HG02571 (cell line): ENCODE data around the gene ZNF605.
"Not testable (repeated sequence)": the region's sequence is repeated elsewhere in the genome, so short reads cannot be mapped to it uniquely, and the experiment has no call there.

Experiments used
- ATAC-seq: cut with Tn5 transposase; IDR thresholded peaks from one replicate; pipeline ENCODE4 v1.9.1; 2021; ENCODE audit warnings: mild to moderate bottlenecking, moderate library complexity; ENCODE audit not compliant: unreplicated experiment

ZNF605 gene

GRCh38 chr12:132908145-132909029, 47.7 kb downstream of the ZNF605 start:
- ATAC-seq, result peak; percentile 91

- not testable (repeated sequence) for ATAC-seq
Observed at GRCh38 chr12:132907789-132908144, 48.3 kb downstream of the ZNF605 start.

- no peak for ATAC-seq
Observed at GRCh38 chr12:132907216-132907615, 48.9 kb downstream of the ZNF605 start.

- no peak for ATAC-seq
Observed at GRCh38 chr12:132904718-132905328, 51.3 kb downstream of the ZNF605 start.

- no peak for ATAC-seq
Observed at GRCh38 chr12:132899033-132899432, 57.1 kb downstream of the ZNF605 start.

- ATAC-seq, result no peak
Observed at GRCh38 chr12:132888852-132889251, 67.3 kb downstream of the ZNF605 start.

- ATAC-seq, result peak; percentile 98
Observed at GRCh38 chr12:132887513-132888351, 68.4 kb downstream of the ZNF605 start, which contains the start of gene CHFR. TSS of gene CHFR (minus strand) at chr12:132887605. CDS start at chr12:132887328, 277 bp downstream.

- ATAC-seq, result peak; percentile 29
Observed at GRCh38 chr12:132886529-132887477, 69.3 kb downstream of the ZNF605 start.

GRCh38 chr12:132881818-132882217, 74.3 kb downstream of the ZNF605 start:
- ATAC-seq, result no peak

- not testable (repeated sequence) for ATAC-seq
Observed at GRCh38 chr12:132874620-132875019, 81.5 kb downstream of the ZNF605 start.

- no peak for ATAC-seq
Observed at GRCh38 chr12:132874175-132874574, 81.9 kb downstream of the ZNF605 start.

- ATAC-seq, result no peak
Observed at GRCh38 chr12:132873724-132874123, 82.4 kb downstream of the ZNF605 start.

- ATAC-seq, result no peak
Observed at GRCh38 chr12:132872975-132873421, 83.1 kb downstream of the ZNF605 start.

- no peak for ATAC-seq
Observed at GRCh38 chr12:132872073-132872855, 83.8 kb downstream of the ZNF605 start.

- no peak for ATAC-seq
Observed at GRCh38 chr12:132869551-132869950, 86.6 kb downstream of the ZNF605 start.
